EH (cell line): ENCODE results near the gene SLC35E4.
"Not testable (repeated sequence)": the region's sequence is repeated elsewhere in the genome, so short reads cannot be mapped to it uniquely, and the experiment has no call there.

Experiments
- DNase-seq: peaks from one replicate; pipeline ENCODE4 v3.0.0-alpha.2; 2015; ENCODE audit warnings: low read depth

The SLC35E4 gene

DNA sequence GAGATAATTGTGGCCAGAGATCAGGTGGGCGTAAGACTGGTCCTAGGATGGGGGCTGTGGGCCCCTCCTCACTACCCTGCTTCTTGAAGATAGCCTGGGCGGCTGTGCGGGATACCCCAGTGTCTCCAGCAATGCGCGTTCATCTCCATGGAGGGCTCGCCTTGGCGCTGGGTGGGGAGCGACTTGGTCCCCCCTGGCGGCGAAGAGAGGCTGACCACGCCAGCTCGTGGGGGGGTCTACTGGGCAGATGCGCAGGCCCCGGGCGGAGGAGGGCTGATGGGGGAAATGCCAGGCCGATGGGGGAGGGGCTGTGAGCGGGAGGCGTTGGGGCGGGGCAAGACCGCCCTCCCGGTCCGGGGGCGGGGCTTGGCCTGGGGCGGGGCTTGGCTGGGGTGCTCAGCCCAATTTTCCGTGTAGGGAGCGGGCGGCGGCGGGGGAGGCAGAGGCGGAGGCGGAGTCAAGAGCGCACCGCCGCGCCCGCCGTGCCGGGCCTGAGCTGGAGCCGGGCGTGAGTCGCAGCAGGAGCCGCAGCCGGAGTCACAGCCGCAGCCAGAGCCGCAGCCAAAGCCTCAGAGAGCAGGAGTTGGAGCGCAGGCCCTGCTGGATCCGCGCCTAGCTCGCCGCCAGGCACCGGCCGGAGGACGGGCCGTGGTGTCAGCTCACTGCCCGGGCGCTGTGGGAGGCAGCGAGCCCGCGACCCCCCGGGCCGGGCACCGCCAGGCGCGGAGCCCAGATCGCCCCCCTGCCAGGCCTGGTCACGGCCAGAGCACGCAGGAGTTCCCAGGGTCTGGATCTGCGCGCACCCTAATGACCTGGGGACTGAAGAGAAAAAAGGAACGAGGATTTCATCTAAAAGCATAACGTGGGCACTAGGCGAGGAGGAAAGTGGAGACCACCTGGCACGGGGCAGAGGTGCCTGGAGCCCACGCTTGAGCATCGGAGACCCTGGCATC lies at the start of gene SLC35E4:
SLC35E4 (plus strand) TSS at position 509 of the 953 bp plus-strand sequence. CDS start 670 bp downstream, outside the sequence.
- DNase-seq, result peak; percentile 93

- no peak for DNase-seq
Measured at GRCh38 chr22:30586414-30586813, 49.2 kb upstream of the SLC35E4 start.

DNA sequence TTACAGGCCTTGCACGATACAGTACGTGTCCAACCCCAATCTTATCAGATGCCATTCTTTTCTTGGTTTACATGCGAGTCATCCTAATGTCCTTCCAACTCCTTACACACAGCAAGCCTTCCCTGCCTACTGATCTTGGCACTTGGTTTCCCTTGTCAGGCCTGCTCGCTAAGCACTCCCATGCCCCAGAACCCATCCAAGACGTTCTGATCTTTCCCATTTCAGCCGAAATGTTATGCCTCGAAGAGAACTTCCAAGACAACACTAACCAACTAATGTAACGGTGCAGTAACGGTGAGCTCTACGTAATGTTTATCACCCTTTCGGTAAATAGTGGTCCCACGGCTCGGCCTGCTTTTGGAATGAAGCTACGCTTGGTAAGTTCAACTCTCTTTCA lies 44.4 kb upstream of the SLC35E4 start:
- DNase-seq, result peak; percentile 54

- DNase-seq, result peak; percentile 98
Measured at GRCh38 chr22:30591588-30592359, 43.8 kb upstream of the SLC35E4 start, which contains the start of gene PES1. Gene PES1 (minus strand): TSS chr22:30591910. CDS start chr22:30591833, 77 bp downstream.

- DNase-seq, result not testable (repeated sequence)
Measured at GRCh38 chr22:30592360-30592713, 43.2 kb upstream of the SLC35E4 start.

DNA sequence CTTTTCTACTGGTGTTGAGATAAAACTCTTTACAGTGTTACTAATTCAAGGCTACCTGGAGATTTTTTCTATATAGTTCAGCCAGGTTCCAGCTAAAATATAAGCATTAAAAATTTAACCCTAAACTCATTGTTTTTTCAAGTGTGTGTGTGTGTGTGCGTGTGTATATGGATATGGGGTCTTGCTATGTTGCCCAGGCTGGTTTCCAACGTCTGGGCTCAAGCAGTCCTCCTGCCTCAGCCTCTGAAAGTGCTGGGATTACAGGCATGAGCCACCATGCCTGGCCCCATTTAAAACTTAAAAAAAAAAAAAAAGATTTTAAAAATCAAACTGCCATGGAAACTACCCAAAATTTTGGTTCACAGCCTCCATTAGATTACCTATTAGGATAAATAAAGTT lies 39.4 kb upstream of the SLC35E4 start:
- no peak for DNase-seq

DNA sequence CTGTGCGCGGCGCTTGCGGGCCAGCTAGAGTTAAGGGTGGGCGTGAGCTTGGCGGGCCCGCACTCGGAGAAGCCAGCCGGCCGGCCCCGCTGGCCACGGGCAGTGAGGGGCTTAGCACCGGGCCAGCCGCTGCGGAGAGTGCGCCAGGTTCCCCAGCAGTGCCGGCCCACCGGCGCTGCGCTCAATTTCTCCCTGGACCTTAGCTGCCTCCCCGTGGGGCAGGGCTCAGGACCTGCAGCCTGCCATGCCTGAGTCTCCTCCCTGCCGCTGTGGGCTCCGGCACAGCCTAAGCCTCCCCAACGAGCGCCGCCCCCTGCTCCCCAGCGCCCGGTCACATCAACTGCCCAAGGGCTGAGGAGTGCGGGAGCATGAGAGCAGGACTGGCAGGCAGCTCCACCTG lies 38.7 kb upstream of the SLC35E4 start:
- DNase-seq, result no peak

DNA sequence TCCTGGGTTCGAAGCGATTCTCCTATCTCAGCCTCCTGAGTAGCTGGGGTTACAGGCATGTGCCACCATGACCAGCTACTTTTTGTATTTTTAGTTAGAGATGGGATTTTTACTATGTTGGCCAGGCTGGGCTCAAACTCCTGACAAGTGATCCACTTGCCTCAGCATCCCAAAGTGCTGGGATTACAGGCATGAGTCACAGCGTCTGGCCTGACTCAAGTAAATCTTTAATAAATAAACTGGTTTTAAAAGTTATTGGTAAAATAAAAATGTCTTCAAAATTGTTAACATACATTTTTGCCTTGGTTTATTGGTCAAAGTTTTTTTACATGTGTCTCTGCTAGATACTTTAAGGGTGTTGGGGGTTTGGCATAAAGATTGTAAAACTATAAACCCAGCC lies 36.6 kb upstream of the SLC35E4 start:
- no peak for DNase-seq

GRCh38 chr22:30600921-30601320 lies 34.7 kb upstream of the SLC35E4 start:
- DNase-seq, result no peak

DNA sequence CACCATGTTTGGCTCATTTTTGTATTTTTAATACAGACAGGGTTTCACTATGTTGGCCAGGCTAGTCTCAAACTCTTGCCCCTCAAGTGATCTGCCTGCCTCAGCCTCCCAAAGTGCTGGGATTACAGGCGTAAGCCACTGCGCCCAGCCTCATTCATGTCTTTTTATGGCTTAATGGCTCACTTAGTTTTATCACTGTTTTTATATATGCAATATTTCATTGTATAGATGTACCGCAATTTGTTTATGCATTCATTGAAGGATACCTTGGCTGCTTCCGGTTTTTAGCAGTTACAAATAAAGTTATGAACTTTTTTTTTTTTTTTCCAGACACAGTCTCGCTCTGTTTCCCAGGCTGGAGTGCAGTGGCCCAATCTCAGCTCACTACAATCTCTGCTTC lies 34.1 kb upstream of the SLC35E4 start:
- no peak for DNase-seq

GRCh38 chr22:30602049-30602448 lies 33.5 kb upstream of the SLC35E4 start:
- DNase-seq, result peak; percentile 41

- no peak for DNase-seq
Measured at GRCh38 chr22:30603801-30604200, 31.8 kb upstream of the SLC35E4 start.

DNA sequence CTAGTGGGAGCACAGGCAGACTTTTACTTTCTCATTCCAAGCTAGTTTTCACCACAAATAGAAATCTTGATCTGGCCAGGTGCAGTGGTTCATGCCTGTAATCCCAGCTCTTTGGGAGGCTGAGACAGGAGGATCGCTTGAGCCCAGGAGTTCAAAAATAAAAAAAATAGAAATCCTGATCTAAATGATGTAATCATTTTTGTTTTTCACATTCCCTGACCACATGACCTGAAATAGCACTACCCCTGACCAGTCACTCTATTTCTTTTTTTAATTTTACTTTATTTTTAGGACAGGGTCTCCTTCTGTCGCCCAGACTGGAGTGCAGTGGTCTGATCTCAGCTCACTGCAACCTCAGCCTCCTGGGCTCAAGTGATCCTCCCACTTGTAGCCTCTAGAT lies 30.9 kb upstream of the SLC35E4 start:
- no peak for DNase-seq

DNA sequence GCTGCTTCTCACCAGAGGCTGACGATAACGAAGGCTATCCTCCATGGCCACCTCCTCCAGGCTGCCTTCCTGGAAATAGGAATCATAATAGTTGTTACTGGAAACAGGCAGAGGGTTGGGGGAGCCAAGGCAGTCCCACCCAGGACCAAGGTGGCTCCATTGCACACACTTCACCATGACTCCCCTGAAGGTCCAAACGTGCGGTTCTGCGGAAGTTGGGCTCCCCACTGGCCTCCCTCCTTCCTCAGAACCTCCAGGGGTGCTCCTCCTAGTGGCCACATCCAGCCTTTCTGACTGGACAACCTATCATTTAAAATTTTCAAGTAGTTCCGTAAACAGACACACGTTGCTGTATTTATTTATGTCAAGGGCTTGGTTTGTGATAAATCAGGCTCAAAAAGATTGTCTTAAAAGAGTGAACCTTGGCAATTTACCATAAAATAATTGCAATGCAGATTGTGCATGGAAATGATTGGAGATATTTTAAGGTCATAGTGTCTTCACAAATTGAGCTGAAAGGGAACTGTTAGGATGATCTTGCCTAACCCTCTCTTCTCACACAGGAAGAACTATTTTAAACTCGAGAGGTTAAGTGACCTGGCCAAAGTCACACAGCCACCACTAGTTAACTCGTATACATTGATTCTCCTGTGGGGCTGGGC lies 30.0 kb upstream of the SLC35E4 start:
- DNase-seq, result peak; percentile 41

GRCh38 chr22:30606455-30607299 lies 28.9 kb upstream of the SLC35E4 start, which contains the start of gene TCN2:
Gene TCN2 (plus strand): TSS chr22:30607174. CDS start chr22:30607332, 158 bp downstream.
- peak; percentile 84 for DNase-seq

DNA sequence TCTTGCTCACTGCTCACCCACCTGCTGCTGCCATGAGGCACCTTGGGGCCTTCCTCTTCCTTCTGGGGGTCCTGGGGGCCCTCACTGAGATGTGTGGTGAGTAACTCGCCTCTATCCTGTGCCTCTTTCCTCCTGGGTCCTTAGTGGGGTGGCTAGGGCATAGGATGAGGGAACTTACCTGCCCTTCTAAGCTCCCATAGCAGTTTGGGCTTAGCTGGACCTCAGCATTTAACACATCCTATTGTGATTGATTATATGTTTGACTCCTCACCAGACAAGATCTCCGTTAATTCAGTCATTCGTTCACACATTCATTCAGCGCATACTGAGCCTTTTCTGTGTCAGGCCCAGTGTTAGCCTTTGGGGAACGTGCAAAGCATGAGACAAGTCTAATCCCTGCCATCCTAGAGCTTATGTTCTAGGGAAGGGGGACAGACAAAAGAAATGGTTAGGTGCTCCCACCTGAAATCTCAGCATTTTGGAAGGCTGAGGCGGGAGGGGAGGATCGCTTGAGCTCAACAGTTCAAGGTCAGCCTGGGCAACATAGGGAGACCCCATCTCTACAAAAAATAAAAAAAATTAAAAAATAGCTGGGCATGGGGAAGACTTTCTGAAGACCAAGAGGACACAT lies 28.2 kb upstream of the SLC35E4 start:
- DNase-seq, result no peak

- no peak for DNase-seq
Measured at GRCh38 chr22:30607939-30608338, 27.6 kb upstream of the SLC35E4 start.

GRCh38 chr22:30609260-30610185 lies 26.1 kb upstream of the SLC35E4 start:
- DNase-seq, result peak; percentile 89

- DNase-seq, result no peak
Measured at GRCh38 chr22:30610299-30610698, 25.3 kb upstream of the SLC35E4 start.

- peak; percentile 33 for DNase-seq
Measured at GRCh38 chr22:30611197-30611596, 24.4 kb upstream of the SLC35E4 start.
